Activated CD4-positive, alpha-beta T cell treated with anti-CD3 and anti-CD28 coated beads, Interleukin-2, amount 50 U/mL, for 1 hour (primary cell): ENCODE data around the gene SYNJ2.

Experiments
- DNase-seq: peaks from one replicate; pipeline ENCODE4 v3.0.0-alpha.2; 2020

Gene SYNJ2

DNA sequence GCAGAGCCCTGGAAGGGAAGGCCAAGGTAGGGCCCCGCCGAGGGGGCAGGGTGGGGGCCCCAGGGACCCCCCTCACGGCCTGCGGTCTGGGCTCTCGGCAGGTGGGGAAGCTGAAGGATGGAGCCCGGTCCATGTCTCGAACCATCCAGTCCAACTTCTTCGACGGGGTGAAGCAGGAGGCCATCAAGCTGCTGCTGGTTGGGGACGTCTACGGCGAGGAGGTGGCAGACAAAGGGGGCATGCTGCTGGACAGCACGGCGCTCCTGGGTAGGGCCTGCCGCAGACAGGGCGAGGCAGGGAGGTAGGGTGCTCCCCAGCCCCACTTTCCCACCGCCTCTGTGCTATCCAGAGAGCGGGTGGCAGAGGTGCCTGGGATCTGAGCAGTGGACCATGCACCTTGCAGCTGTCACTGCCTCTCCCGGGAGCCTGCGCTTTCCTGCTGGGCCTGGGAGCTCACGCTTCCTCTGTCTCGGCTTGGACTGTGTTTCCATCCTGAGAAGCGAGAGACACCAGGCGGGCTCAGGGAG, 83.1 kb downstream of the SYNJ2 start:
- no peak for DNase-seq

- DNase-seq, result no peak
These were observed 84.6 kb downstream of the SYNJ2 start for GRCh38 chr6:158066136-158066781.

GRCh38 chr6:158067436-158068015, 85.9 kb downstream of the SYNJ2 start:
- no peak for DNase-seq

DNA sequence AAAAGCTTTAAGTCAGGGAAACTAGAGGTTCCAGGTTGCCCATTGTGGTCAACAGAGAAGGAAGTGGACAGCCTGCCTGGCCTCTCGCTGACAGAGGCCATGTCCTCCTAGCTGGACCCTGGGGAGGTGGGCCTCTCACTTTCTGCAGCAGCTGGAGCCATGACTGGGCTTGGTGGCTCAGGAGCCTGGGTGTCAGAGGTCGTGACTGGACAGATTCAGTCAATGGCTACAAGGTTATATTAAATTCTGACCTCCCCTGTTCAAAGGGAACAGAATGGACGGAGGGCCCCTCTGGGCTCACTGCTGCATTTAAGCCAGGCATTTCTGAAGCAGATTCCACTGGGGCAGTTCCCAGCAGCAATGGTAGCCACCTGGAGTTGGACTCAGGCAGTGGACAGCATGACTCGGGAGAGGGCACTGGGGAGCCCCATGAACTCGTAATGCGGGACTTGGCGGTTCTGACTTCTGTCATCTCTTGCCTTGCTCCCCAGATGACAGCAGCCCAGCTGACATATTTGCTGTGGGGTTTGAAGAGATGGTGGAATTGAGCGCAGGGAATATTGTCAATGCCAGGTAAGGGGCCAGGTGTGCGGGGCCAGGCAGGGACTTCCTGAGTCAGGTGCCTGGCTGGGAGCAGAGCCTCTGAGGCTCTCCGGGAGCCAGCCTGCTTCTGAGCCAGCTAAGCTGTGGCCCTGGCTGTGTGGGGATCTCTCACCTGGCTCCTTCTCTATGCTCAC, 86.7 kb downstream of the SYNJ2 start:
- DNase-seq, result no peak

- DNase-seq, result no peak
These were observed 87.5 kb downstream of the SYNJ2 start for GRCh38 chr6:158068893-158069799.

- no peak for DNase-seq
These were observed 88.1 kb downstream of the SYNJ2 start for GRCh38 chr6:158069800-158070195.

GRCh38 chr6:158070513-158070912, 88.8 kb downstream of the SYNJ2 start:
- no peak for DNase-seq

DNA sequence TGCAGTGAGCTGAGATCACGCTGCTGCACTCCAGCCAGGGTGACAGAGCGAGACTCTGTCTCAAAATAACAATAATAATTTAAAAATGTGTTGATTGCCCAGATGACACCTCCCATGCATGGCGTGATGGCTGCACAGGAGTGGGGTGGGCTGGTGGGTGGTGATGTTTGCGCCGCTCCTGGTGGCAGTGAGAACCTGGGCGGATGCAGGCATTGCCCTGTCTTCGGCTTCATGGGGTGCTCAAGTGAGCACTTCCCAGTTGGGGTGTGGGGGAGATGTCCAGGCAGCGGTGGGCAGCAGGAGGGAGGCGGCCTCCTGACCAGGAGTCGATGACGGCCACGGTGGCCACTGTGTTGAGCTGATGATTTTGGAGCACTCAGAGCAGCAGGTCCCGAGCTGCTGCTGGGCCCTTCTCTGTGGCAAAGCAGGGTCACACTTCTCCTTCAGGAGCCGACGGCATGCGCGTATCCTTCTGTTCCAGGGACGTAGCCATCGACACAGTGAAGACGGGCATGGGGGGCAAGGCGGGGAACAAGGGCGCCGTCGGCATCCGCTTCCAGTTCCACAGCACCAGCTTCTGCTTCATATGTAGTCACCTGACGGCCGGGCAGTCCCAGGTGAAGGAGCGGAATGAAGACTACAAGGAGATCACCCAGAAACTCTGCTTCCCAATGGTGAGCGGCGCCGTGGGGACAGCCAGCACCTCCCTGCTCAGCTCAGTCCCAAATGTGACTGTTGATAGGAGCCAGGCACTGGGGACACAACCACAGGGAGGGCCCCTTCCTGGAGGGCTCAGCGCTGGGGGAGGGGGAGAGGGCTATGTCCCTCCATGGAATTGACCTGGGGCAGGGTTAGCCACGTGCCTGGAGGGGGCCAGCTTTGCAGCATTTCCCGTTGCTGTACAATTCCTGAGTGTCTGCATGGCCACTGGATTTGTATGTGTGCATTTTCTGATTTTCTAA, 89.7 kb downstream of the SYNJ2 start:
- DNase-seq, result no peak

DNA sequence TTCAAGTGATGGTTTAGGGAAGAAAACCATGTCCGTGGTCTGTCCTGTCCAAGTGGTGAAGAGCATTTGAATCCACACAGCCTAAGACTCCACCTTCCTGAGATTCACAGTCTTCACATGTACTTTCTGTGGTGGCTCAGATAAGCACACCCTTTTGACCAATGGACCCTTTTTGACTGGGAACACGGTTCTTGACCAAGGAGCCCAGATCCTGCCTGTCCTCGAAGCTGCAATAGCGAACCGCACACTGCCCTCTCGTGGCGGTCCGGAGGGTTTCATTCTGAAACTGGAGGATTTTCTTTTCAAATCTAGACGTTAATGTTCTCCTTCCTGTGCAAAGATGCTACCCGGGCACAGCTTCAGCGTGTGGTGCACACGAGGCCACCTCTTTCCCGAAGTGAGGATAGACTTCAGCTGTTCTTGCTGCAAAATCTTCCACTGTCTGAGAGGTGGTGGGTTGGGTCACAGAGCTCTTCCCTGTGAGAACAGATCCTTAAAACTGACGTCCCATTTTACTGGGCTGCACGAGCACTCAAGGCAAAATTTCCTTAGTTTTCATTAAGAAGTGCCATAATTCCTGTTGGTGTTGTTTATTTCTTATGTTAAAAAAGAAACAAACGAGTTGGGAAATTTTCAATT, 90.5 kb downstream of the SYNJ2 start:
- DNase-seq, result peak; percentile 67

DNA sequence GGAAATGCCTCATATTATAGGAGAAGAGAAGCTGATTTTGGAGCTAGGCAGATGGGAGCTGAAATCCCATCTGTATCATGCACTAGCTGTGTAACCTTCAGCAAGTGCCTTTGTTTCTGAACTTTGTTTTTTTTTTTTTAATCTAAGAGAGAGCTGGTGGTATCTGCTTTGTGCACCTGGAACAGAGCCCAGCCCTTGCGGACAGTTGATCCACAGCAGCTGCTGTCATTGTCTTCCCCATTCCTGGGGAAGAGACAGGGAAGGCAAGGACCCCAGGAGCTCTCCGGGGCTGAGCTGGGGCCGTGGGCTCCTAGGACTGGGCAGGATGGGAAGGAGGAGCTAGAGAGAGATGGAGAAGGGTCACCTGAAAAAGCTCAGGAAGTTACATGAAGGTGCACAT, 92.1 kb downstream of the SYNJ2 start:
- no peak for DNase-seq

- no peak for DNase-seq
These were observed 94.9 kb downstream of the SYNJ2 start for GRCh38 chr6:158076548-158076947.

- DNase-seq, result no peak
These were observed 96.0 kb downstream of the SYNJ2 start for GRCh38 chr6:158077676-158078075.

GRCh38 chr6:158078320-158078719, 96.7 kb downstream of the SYNJ2 start:
- DNase-seq, result no peak

DNA sequence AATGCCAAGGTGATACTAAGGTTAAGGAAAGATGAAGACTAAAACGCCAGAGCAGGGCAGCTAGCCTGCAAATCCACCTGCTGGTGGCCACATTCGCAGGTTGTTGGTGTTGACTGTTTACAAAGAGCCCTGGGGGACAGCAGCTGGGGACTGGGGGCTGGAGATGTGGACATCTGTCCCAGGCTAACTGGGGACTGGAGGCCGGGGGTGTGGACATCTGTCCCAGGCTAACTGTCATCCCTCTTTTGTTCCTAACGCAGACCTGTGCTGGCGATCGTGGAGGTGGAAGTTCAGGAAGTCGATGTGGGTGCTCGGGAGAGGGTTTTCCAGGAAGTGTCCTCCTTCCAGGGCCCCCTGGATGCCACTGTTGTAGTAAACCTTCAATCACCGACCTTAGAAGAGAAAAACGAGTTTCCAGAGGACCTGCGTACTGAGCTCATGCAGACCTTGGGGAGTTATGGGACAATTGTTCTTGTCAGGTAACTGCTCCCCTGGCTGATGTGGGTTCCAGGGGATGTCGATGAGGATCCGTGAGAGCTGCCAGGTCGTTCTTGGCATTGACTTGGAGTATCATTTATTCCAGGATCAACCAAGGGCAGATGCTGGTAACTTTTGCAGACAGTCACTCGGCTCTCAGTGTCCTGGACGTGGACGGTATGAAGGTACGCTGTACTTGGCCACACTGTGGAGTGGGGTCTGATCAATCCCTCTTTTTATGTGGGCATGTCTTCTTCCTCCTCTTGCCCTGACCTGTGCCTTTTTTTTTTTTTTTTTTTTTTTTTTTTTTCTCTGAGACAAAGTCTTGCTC, 99.4 kb downstream of the SYNJ2 start:
- DNase-seq, result no peak

DNA sequence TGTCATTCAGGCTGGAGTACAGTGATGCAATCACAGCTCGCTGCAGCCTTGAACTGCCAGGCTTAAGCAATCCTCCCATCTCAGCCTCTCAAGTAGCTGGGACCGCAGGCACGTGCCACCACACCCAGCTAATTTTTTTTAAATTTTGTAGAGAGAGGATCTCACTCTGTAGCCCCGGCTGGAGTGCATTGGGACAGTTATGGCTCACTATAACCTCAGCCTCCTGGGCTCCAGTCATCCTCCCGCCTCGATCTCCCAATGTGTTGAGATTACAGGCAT, 99.9 kb downstream of the SYNJ2 start:
- DNase-seq, result no peak

DNA sequence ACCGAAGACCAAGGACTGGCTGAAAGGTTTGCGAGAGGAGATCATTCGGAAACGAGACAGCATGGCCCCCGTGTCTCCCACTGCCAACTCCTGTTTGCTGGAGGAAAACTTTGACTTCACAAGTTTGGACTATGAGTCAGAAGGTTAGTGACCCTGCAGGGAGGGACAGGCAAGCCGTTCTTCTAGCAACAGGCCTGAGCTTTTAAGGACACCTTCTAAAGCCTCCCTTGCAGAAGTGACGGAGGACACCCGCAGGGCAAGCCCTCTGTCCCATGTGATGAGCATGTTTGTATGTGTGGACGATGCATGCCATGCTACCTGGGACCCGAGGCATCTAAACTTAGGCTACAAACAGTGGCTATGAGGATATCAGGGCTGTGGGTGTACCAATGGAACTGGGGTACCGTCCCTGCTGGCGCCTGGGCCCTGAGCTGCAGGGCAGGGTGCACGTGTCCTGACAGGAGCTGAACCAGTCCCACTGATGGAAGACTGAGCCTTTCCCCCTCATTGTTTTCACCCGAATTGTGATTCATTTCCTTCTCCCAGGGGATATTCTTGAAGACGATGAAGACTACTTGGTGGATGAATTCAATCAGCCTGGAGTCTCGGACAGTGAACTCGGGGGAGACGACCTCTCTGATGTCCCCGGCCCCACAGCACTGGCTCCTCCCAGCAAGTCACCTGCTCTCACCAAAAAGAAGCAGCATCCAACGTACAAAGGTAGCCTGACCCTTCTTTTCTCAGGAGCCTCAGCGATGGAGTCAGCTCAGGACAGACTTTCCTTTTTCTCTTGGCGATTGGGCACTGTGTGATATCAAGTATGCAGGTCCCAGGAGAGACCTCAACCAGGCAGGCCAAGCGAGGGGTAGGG, 102.0 kb downstream of the SYNJ2 start:
- DNase-seq, result no peak

DNA sequence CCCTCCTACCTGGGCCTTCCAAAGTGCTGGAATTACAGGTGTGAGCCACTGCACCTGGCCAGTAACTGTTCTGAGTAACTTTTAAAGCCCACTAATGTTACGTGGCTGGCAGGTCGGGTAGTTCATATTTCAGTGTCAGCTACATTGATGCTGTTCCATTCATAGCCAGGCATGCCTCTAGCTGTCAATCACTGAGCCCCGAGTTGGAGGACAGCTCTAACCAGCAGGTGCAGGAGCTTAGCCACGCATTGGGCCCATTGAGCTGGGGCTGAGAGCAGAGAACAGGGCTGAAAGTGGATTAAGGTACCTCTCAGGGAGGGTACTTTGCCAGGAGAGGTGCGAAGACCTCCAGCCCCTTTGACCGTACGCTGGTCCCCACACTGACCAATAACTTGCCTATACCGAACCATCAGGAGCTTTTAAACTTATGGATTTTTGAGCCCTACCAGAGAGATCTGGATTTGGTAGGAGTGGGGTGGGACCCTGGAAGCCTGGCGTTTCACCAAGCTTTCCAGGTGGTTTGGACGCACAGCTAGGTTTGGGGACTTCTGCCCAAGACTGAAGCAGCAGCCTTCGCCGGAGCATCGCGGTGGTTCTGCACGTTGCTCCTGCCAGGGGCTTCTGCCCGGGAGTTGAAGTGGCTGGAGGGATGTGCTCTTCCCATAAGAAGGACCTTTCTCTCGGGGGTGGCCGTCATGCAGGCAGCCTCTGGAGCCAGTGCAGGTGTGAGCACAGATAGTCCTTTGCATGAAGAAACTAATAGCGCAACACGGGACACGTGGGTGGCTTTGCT, 103.8 kb downstream of the SYNJ2 start:
- no peak for DNase-seq

- DNase-seq, result no peak
These were observed 104.4 kb downstream of the SYNJ2 start for GRCh38 chr6:158086054-158086503.
